Measurements from ENCODE around the gene C2orf69.

- TF ChIP-seq POLR2A (IDR thresholded peaks at IDR 0.05; ENCODE audit: low read depth, low read length) = no peak
- TF ChIP-seq POLR2AphosphoS5 (IDR thresholded peaks at IDR 0.05; ENCODE audit: low read depth, low read length) = no peak
- TF ChIP-seq TAF1 (IDR thresholded peaks at IDR 0.05; ENCODE audit: borderline replicate concordance, low read depth, low read length) = no peak
These were observed 29.3 kb downstream of the C2orf69 start for GRCh38 chr2:199940373-199940772.
